Measurements from ENCODE around the gene NOL4L.

Gene NOL4L

DNA sequence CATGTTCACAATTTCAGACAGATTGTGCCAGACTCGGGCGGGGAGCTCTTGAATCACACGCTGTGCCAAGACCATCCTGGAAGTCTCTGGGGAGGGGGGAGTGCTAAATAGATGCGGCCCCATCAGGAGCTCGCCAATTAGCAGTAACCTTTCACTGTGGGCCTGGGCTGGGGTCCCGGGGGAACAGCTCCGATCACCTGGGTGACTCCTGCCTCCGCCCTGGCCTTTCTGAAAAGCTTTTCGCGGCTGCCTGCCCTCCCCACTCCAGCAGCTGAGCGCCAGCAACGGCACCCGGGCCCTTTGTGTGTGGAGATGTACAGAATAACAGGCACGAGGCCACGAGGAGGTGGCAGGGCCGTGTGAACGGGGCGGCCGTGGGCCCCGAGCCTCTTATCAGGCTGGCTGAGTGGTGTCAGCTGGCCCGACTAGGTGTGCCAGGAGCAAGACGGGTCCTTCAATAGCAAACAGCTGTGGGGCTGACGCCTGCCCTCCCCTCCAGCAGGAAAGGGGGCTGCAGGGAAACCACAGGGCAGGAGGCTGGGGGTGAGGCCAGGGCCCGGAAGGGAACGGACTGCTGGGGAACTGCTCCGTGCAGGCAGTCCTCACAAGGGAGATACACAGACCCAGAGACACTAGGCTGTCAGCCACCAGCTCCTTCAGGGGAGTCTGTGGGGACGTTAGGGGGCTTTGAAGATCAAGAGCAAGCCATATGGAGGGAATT is 56.8 kb downstream of the NOL4L start (continued):
- TF ChIP-seq, protein P1, sequence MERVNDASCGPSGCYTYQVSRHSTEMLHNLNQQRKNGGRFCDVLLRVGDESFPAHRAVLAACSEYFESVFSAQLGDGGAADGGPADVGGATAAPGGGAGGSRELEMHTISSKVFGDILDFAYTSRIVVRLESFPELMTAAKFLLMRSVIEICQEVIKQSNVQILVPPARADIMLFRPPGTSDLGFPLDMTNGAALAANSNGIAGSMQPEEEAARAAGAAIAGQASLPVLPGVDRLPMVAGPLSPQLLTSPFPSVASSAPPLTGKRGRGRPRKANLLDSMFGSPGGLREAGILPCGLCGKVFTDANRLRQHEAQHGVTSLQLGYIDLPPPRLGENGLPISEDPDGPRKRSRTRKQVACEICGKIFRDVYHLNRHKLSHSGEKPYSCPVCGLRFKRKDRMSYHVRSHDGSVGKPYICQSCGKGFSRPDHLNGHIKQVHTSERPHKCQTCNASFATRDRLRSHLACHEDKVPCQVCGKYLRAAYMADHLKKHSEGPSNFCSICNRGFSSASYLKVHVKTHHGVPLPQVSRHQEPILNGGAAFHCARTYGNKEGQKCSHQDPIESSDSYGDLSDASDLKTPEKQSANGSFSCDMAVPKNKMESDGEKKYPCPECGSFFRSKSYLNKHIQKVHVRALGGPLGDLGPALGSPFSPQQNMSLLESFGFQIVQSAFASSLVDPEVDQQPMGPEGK (CRISPR knock-in tag; IDR thresholded peaks at IDR 0.05; ENCODE audit: borderline replicate concordance), result no peak

DNA sequence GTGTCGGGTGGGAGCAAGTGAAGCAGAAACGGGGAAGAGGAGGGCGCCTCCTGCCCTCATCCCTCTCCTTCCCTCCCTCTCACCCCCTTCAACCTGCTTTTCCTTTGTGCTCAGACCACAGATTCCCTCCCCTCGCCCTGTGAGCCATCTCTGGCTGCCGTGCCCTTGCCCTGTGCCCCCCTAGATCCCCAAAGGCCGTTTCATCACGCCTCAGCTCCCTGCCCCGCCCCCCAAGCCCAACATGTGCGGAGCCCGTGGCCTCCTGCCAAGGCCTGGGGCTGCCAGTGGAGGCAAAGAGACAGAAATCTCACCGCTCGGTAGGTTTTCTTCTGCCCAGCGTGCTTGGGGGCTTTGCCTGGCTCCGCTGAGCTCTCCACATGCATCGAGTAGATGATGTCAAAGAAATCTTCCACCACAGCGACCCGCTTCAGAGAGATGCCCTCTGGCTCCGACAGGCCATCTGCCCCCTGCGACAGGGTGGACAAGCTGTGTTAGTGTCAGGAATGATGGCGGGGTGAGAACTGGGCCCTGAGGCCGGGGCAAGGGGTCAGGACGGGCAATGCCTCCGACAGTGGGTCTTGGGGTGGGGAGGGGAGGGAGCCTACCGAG is 57.6 kb downstream of the NOL4L start:
- no peak; the same call in 2 of the 3 replicates for ATAC-seq
- TF ChIP-seq, protein P1 (CRISPR knock-in tag; IDR thresholded peaks at IDR 0.05; ENCODE audit: borderline replicate concordance), result no peak
- TF ChIP-seq GLIS3 (CRISPR knock-in tag; IDR thresholded peaks at IDR 0.05) (no peak), ZFP30 (CRISPR knock-in tag; IDR thresholded peaks at IDR 0.05) (no peak), ZC3H10 (CRISPR knock-in tag; IDR thresholded peaks at IDR 0.05) (no peak), RARB (CRISPR knock-in tag; IDR thresholded peaks at IDR 0.05) (no peak), ZFP3 (CRISPR knock-in tag; IDR thresholded peaks at IDR 0.05) (no peak), ARNTL (CRISPR knock-in tag; IDR thresholded peaks at IDR 0.05; ENCODE audit: borderline replicate concordance, low read depth) (no peak), CSDC2 (CRISPR knock-in tag; IDR thresholded peaks at IDR 0.05) (no peak), SNAI2 (CRISPR knock-in tag; IDR thresholded peaks at IDR 0.05) (no peak), ZNF565 (CRISPR knock-in tag; conservative IDR thresholded peaks at IDR 0.05; ENCODE audit: low read depth) (no peak), TOX (CRISPR knock-in tag; IDR thresholded peaks at IDR 0.05; ENCODE audit: borderline replicate concordance) (no peak), ZNF8 (CRISPR knock-in tag; IDR thresholded peaks at IDR 0.05) (no peak), ISL1 (CRISPR knock-in tag; IDR thresholded peaks at IDR 0.05) (no peak)
- TF ChIP-seq, protein P2, sequence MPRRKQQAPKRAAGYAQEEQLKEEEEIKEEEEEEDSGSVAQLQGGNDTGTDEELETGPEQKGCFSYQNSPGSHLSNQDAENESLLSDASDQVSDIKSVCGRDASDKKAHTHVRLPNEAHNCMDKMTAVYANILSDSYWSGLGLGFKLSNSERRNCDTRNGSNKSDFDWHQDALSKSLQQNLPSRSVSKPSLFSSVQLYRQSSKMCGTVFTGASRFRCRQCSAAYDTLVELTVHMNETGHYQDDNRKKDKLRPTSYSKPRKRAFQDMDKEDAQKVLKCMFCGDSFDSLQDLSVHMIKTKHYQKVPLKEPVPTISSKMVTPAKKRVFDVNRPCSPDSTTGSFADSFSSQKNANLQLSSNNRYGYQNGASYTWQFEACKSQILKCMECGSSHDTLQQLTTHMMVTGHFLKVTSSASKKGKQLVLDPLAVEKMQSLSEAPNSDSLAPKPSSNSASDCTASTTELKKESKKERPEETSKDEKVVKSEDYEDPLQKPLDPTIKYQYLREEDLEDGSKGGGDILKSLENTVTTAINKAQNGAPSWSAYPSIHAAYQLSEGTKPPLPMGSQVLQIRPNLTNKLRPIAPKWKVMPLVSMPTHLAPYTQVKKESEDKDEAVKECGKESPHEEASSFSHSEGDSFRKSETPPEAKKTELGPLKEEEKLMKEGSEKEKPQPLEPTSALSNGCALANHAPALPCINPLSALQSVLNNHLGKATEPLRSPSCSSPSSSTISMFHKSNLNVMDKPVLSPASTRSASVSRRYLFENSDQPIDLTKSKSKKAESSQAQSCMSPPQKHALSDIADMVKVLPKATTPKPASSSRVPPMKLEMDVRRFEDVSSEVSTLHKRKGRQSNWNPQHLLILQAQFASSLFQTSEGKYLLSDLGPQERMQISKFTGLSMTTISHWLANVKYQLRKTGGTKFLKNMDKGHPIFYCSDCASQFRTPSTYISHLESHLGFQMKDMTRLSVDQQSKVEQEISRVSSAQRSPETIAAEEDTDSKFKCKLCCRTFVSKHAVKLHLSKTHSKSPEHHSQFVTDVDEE (CRISPR knock-in tag; IDR thresholded peaks at IDR 0.05), result no peak
- TF ChIP-seq, protein P3, sequence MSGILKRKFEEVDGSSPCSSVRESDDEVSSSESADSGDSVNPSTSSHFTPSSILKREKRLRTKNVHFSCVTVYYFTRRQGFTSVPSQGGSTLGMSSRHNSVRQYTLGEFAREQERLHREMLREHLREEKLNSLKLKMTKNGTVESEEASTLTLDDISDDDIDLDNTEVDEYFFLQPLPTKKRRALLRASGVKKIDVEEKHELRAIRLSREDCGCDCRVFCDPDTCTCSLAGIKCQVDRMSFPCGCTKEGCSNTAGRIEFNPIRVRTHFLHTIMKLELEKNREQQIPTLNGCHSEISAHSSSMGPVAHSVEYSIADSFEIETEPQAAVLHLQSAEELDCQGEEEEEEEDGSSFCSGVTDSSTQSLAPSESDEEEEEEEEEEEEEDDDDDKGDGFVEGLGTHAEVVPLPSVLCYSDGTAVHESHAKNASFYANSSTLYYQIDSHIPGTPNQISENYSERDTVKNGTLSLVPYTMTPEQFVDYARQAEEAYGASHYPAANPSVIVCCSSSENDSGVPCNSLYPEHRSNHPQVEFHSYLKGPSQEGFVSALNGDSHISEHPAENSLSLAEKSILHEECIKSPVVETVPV (CRISPR knock-in tag; IDR thresholded peaks at IDR 0.05), result no peak
- TF ChIP-seq, protein P4, sequence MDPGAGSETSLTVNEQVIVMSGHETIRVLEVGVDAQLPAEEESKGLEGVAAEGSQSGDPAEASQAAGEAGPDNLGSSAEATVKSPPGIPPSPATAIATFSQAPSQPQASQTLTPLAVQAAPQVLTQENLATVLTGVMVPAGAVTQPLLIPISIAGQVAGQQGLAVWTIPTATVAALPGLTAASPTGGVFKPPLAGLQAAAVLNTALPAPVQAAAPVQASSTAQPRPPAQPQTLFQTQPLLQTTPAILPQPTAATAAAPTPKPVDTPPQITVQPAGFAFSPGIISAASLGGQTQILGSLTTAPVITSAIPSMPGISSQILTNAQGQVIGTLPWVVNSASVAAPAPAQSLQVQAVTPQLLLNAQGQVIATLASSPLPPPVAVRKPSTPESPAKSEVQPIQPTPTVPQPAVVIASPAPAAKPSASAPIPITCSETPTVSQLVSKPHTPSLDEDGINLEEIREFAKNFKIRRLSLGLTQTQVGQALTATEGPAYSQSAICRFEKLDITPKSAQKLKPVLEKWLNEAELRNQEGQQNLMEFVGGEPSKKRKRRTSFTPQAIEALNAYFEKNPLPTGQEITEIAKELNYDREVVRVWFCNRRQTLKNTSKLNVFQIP (CRISPR knock-in tag; IDR thresholded peaks at IDR 0.05; ENCODE audit: borderline replicate concordance, low read depth), result no peak

DNA sequence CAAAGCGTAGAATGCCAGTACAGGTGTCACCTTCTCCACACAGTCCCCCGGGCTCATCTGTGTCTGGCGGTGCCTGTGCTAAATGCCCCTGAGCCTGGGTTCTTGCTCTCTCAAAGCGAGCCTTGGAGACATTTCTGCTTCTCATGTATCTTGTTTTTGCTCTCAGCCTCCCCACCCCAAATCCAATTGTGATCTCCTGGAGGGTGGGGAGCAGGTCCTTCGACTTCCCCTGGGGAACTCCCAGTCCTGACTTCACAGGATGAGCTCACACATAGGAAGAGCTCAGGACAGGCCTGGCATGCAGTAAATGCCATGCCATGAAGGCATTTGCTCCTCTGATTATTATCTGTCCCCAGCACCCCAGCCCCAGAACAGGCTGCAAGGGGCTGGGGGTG is 58.1 kb downstream of the NOL4L start:
- ATAC-seq, result no peak
- TF ChIP-seq, protein P1 (CRISPR knock-in tag; IDR thresholded peaks at IDR 0.05; ENCODE audit: borderline replicate concordance), result no peak
- TF ChIP-seq PPARA (CRISPR knock-in tag; IDR thresholded peaks at IDR 0.05; ENCODE audit: borderline replicate concordance) (no peak), ARNTL (CRISPR knock-in tag; IDR thresholded peaks at IDR 0.05; ENCODE audit: borderline replicate concordance, low read depth) (no peak), ESRRG (CRISPR knock-in tag; IDR thresholded peaks at IDR 0.05) (no peak), GLIS3 (CRISPR knock-in tag; IDR thresholded peaks at IDR 0.05) (no peak), ISL1 (CRISPR knock-in tag; IDR thresholded peaks at IDR 0.05) (no peak), SNAI2 (CRISPR knock-in tag; IDR thresholded peaks at IDR 0.05) (no peak), ZNF70 (CRISPR knock-in tag; IDR thresholded peaks at IDR 0.05) (no peak)
- TF ChIP-seq, protein P4 (CRISPR knock-in tag; IDR thresholded peaks at IDR 0.05; ENCODE audit: borderline replicate concordance, low read depth), result no peak

All from SK-N-SH treated with all-trans-retinoic acid at 6 μM for 48 hours (cell line).